Fibroblast of skin of right quadriceps (primary cell): ENCODE measurements around the gene NACC2.

Source experiments
- DNase-seq: peaks from one replicate; pipeline ENCODE4 v3.0.0-alpha.2; 2013

The NACC2 gene

GRCh38 chr9:136007934-136008692 is 87.0 kb downstream of the NACC2 start:
- DNase-seq: peak; percentile 61

GRCh38 chr9:136007276-136007933 is 87.7 kb downstream of the NACC2 start:
- no peak for DNase-seq

- DNase-seq: no peak
Observed at GRCh38 chr9:136006169-136006568, 88.9 kb downstream of the NACC2 start.

DNA sequence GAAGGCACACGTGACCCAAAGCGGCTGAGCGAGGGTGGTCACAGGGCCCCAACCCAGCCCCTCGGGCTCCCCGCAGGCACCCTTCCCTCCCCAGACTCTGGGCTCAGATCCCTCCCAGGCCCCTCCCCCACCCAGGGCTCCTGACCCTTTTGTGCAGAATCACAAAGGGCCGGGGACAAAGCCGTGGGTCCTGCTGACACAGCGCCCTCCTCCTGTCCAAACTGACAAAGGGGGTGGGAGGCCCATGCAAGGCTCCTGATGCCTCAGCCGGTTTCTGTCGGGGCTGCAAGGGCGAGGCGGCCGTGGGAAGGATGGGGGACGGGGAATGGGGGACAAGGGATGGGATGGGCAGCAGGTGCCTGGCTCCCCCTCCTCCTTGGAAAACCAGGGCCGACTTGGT is 90.4 kb downstream of the NACC2 start:
- DNase-seq: no peak

- DNase-seq: no peak
Observed at GRCh38 chr9:136004219-136004618, 90.9 kb downstream of the NACC2 start.

GRCh38 chr9:136003411-136004218 is 91.5 kb downstream of the NACC2 start:
- no peak for DNase-seq

DNA sequence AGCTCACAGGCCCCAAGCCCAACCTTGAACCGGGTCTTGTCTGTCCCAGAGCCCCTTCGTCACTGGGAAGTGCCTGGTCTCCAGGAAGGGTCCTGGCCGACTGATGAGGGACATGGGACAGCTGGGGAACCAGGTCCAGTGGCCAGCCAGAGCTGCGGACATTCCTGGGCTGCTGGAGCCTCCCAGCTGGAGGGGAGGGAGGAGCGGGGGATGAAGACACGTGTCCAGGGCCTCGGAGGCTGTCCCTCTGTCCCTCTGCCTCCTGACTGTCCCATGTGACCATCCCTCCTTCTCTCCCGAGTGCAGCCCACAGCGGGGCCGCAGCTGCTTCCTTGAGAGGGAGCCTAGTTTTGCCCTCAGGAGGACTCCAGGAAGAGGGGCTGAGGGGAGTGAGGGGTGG is 92.2 kb downstream of the NACC2 start:
- DNase-seq: no peak

DNA sequence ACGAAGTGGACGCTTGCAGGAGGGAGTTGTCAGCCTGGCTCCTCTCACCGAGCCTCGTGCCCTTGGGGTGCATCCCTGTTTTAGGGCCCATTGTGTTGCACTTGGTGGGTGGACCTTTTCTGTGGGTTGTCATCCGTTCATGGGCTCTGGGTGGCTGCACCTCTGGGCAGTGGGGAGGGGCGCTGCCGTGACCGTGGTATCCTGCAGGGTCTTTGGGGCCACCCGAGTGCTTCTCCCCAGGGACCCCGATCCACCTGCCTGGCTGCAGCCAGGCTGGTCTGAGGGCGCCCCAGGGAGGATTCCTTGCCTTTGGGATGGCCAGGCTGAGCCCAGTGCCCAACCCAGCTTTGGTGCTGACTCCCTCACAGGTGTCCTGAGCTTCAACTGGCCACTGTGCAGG is 92.9 kb downstream of the NACC2 start:
- no peak for DNase-seq

DNA sequence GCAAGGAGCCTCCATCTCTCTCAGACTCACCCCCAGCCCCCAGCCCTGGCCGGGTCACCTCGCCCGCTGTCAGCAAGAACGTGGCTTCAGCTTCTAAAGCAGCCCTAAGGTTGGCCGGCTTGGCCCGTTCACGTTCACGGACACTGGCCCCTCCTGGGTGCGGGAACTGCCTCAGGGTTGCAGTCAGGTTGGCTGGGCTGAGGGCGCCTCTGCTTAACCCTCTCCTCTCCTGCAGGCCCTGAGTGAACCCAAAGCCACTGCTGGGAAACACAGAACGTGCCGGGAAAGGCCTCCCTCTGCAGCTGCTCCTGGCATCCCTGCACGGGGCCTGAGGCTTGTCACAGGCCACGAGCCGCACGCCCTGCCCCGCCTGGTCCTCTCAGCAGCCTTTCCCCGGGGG is 93.9 kb downstream of the NACC2 start:
- DNase-seq: no peak

- no peak for DNase-seq
Observed at GRCh38 chr9:135998410-135999071, 96.5 kb downstream of the NACC2 start.

DNA sequence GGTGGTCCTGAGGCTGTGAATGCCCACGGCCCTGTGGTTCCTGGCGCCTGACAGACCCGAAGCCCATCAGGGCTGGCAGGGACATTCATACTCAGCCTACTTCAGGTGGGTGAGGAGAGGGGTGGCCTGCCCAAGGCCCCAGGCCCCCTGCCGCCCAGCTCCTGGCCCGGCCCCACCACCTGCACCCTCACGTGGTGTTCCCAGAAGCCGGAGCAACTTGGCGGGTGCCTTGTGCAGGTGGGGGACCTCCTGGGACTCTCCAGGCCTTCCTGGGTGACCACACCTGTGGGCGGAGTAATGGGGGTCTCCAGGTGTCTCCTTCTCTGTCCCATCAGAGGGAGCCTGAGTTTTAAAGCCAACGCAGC is 97.1 kb downstream of the NACC2 start:
- DNase-seq: no peak

GRCh38 chr9:135997090-135998015 is 97.7 kb downstream of the NACC2 start:
- no peak for DNase-seq

- DNase-seq: no peak
Observed at GRCh38 chr9:135995816-135996215, 99.3 kb downstream of the NACC2 start.

- no peak for DNase-seq
Observed at GRCh38 chr9:135994501-135995192, 100.4 kb downstream of the NACC2 start.

- DNase-seq: no peak
Observed at GRCh38 chr9:135993765-135994500, 101.2 kb downstream of the NACC2 start.

GRCh38 chr9:135993409-135993742 is 101.7 kb downstream of the NACC2 start:
- DNase-seq: no peak

GRCh38 chr9:135992486-135993408 is 102.3 kb downstream of the NACC2 start:
- DNase-seq: peak; percentile 77

- DNase-seq: no peak
Observed at GRCh38 chr9:135991771-135992170, 103.3 kb downstream of the NACC2 start.
